Measurements from ENCODE around the gene STIP1. TPM values are rescaled to one million over a fixed set of nuclear protein-coding genes. Genes with fewer than 3 reads are reported as not detected.

The STIP1 gene
- total and polyA plus RNA-seq, 9 of the 15 experiments (the other 6 are each of a cell fraction or from before 2014, with no cell fraction given), result 58.1 to 465 (median 346) TPM

- TF ChIP-seq ZBTB40 (IDR thresholded peaks at IDR 0.05) (peak; percentile 77), ZBTB40 (CRISPR knock-in tag; IDR thresholded peaks at IDR 0.05) (no peak), STAT5A (IDR thresholded peaks at IDR 0.05; ENCODE audit: borderline replicate concordance, low read length) (no peak), KAT2B (IDR thresholded peaks at IDR 0.05; ENCODE audit: low read depth, low read length) (no peak), RREB1 (CRISPR knock-in tag; IDR thresholded peaks at IDR 0.05) (no peak), BCOR (IDR thresholded peaks at IDR 0.05) (no peak; the same call in 1 of the 2 replicates), RBM14 (IDR thresholded peaks at IDR 0.05; ENCODE audit: borderline replicate concordance, insufficient read depth, low read depth, low read length) (no peak), HNRNPLL (IDR thresholded peaks at IDR 0.05; ENCODE audit: low read depth, low read length, poor library complexity, severe bottlenecking) (no peak), DLX4 (CRISPR knock-in tag; IDR thresholded peaks at IDR 0.05) (no peak), FIP1L1 (IDR thresholded peaks at IDR 0.05; ENCODE audit: low read depth, low read length, poor library complexity, severe bottlenecking) (no peak)
These were observed 21.5 kb downstream of the STIP1 start (continued) for GRCh38 chr11:64207256-64208085.
